HG02588 (cell line): ENCODE measurements around the gene RDH12.
"Not testable (repeated sequence)": the region's sequence is repeated elsewhere in the genome, so short reads cannot be mapped to it uniquely, and the experiment has no call there.

Experiments
- ATAC-seq: cut with Tn5 transposase; IDR thresholded peaks from one replicate; pipeline ENCODE4 v1.9.1; 2021; ENCODE audit warnings: mild to moderate bottlenecking, moderate library complexity; ENCODE audit not compliant: unreplicated experiment

RDH12 gene

DNA sequence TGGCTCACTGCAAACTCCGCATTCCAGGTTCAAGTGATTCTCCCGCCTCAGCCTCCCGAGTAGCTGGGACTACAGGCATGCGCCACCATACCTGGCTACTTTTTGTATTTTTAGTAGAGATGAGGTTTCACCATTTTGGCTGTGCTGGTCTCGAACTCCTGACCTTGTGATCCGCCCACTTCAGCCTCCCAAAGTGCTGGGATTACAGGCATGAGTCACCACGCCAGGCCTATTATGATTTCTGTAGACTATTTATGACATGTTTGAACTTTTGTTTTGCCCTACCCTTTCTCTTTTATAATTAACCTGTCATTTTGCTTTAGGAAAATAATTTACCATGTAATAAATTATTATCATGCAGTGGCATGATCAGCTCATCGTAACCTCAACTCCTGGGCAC, at the start of gene RDH12:
Gene RDH12, plus strand, starts transcription at position 395 of the 400 bp plus-strand sequence. CDS start 20,757 bp downstream, outside the sequence.
- not testable (repeated sequence) for ATAC-seq

DNA sequence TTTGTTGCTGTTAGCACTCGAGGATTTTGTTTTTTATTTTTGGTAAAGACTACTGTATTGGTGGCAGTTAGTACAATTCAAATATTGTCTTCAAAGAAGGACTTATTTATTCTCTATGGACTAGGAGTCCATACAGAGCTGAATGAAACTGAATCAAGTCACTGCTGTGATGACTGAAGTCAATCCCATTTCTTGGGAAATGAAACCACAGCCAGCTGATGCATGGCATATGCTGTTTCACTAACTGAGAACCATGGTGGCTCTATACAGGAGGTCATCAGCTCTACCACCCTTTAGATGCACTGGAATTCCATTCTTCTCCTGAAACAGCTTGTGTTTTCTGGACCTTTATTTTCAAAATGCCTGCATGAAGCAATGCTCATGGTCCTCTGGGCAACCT, 49.5 kb upstream of the RDH12 start:
- no peak for ATAC-seq

DNA sequence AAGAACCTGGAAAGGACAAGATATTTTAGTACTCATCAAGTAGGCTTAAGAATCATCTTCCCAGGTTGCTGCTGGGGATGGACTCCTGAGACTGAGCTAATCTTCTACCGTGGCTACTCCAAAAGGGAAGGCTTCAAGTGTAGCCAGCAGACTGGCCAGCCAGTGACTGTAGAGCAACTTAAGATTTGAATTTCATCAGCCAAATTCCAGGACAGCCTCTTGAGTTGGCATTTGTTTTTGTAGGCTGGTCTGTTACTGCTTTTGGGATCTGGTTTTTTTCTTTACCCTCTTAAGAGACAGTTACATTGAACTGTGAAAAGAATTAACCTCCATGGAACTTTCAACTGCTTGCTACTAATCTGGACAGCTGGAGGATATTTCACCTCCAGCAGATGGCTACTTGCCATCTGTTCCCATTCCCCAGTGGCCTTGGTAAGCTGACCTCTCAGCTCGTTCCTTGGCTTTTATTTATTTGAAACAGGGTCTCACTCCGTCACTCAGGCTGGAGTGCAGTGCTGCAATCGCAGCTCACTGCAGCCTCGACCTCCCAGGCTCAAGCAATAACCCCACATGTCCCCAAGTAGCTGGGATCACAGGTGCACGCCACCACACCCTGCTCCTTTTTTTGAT, 47.9 kb upstream of the RDH12 start:
- ATAC-seq: no peak

GRCh38 chr14:67663633-67664032, 38.1 kb upstream of the RDH12 start:
- no peak for ATAC-seq

- no peak for ATAC-seq
These were observed 35.8 kb upstream of the RDH12 start for GRCh38 chr14:67665868-67666267.

GRCh38 chr14:67666750-67667449, 34.8 kb upstream of the RDH12 start:
- no peak for ATAC-seq

DNA sequence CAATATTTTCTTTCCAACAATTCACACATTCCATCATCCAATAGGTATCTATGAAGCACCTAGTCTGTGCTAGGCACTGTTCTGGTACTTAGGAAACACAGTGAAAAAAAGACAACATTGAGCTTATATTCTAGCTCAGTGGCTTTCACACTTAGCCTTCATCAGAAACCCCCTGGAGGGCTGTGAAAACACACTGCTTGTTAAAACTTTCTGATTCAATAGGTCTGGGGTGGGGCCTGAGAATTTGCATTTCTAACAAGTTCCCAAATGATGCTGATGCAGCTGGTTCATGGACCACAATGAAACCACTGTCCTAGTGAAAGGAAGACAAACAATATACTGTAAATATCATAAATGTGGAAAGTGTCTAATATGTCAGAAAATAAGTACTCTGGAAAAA, 33.1 kb upstream of the RDH12 start:
- ATAC-seq: no peak

GRCh38 chr14:67673451-67673850, 28.2 kb upstream of the RDH12 start:
- ATAC-seq: no peak

DNA sequence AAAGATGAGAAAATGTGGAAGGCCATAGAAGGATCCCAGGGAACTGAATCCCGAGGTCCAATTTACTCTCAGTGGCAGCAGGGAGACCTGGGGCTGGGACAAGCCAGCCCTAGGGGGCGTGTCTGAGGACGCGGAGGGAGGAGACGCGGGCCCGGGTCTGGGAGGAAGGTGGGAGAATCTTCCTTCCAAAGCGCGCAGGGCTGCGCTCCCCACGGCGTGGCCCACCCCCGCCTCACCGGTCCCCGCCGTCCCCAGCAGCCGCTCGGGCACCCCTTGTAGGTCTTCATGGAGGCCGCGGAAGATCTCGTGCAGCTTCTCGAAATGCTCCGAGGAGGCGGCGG, 27.6 kb upstream of the RDH12 start:
- ATAC-seq: peak; percentile 53

DNA sequence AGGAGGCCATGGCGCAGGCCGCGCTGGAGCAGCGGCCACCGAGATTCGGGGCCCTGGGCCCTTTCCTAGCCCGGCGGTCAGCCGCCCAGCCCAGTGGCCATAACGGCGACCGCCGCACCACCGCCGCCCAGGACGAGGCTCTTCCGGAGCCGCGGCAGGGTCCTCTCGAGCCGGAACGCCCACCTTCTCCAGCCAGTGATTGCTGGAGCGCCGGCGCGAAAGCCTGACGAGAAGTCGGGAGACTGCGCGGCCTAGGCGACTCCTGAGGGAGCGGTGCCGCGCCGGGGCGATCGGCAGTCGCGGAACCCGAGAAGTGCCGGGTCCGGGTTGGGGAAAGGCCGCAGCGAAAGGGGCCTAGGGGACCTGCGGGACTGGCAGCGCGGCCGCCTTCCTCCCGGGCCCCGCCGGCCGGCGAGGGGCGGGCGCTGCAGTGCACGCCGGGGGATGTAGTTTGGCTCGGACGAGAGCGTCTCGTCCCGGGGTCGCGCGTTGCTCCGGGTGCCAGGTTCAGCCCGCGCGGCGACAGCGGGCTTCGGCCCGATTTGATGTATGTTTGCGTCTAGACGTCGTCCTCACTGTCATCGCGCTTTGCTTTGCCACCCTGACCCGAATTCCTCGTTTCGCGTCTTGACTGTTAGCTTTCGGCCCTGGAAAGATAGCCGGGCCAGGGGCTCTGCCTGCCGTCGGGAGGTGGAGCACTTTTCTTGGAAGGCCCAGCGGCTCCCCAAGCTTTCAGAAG, 27.0 kb upstream of the RDH12 start, which contains the start of gene VTI1B:
Gene VTI1B, minus strand, starts transcription at position 153 of the 739 bp plus-strand sequence. Its CDS starts 143 bp downstream, at position 10.
- peak; percentile 87 for ATAC-seq

- ATAC-seq: no peak
These were observed 26.5 kb upstream of the RDH12 start for GRCh38 chr14:67675219-67675582.

DNA sequence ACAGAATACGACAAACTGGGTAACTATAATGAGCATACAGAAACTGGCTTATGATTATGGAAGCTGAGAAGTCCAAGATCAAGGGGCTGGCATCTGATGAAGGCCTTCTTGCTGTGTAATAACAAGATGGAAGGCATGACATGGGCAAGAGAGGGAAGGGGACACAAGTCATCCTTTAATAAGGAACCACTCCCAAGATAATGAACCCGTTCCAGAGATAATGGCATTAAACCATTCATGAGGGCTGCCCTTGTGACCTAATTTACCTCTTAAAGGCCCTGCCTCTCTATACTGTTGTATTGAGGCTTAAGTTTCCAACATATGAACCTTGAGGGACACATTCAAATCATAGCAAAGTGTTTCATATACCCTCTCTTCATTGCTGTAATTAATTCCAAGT, 22.7 kb upstream of the RDH12 start:
- no peak for ATAC-seq

GRCh38 chr14:67680121-67680602, 21.5 kb upstream of the RDH12 start:
- peak; percentile 95 for ATAC-seq

GRCh38 chr14:67680941-67681340, 20.7 kb upstream of the RDH12 start:
- no peak for ATAC-seq

GRCh38 chr14:67683842-67684241, 17.8 kb upstream of the RDH12 start:
- ATAC-seq: no peak

DNA sequence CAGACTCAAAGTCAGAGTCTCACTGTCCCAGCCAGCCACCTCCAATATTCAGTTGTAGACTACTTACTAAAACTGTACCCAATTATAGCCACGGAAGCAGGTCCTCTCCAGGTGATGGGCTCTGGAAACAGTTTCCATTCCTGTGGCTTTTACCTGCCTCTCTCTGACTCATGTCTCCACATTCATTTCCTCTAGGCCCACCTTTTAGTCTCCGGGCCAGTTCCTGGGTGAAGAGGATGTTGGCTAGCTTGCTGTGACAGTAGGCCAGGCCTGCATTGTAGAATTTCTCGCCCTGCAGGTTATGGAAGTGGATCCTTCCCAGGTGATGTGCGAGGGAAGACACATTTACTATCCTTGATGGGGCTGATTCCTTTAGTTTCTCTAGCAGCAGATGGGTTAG, 11.7 kb upstream of the RDH12 start:
- no peak for ATAC-seq

- ATAC-seq: peak; percentile 87
These were observed 6.8 kb upstream of the RDH12 start for GRCh38 chr14:67694791-67695393.

DNA sequence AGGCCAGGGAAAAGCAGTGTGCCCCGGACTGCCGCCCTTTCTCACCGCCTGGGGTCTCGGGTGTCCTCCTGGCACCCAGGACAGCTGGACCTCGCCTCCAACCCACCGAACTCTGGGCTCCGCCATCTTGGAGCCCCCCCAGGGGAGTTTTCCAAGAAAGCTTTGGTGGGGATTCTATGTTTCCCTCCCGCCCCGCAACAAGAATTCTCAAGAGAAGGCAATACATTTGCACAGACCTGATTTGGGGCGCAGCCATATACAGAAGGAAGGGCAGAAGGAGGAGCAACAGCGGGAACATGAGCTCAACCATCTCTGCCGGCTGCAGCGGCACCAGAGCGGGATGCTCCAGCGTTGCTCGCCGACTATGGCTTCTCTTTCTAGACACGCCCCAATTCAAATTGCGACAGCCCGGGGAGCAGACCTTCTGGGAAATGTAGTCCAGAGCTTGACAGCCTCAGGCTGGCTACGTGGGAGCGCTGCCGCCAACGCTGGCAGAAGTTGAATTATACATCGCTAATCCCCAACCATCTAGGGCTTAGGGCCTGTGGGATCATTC, 6.2 kb upstream of the RDH12 start, which contains the start of gene RDH11:
Gene RDH11, minus strand, starts transcription at position 371 of the 556 bp plus-strand sequence. Its CDS starts 61 bp downstream, at position 310.
- peak; percentile 83 for ATAC-seq

DNA sequence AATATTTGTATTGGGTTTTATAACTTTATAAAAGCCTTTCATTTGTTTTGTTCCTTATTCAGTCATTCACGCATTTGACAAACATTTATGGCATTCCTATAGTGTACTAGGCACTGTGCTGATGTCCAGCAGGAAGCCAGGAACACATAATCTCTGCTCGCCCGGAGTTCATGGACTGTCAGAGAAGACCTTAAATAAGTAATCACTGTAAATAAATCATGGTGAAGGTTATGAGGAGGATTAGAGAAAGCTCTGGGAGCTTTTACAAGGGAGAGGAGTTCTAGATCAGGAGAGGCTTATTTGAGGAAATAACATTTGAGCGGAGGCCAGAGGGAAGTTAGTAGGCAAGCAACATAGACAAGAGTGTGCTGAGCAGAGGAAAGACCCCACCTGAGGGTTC, 4.7 kb upstream of the RDH12 start:
- no peak for ATAC-seq

DNA sequence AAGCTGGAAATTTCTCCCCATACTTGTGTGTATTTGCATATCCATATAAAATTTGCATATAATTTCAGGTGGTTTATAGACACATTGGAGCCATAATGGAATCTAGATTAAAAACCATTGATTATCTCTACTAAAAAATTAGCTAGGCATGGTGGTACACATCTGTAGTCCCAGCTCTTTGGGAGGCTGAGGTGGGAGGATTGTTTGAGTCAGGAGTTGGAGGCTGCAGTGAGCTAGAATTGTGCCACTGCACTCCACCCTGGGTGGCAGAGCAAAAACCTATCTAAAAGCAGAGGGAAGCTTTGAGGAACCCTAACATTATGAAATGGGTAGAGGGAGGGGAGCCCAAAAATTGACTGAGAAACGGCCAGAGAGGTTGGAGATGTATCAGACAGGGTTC, 3.5 kb upstream of the RDH12 start:
- no peak for ATAC-seq

DNA sequence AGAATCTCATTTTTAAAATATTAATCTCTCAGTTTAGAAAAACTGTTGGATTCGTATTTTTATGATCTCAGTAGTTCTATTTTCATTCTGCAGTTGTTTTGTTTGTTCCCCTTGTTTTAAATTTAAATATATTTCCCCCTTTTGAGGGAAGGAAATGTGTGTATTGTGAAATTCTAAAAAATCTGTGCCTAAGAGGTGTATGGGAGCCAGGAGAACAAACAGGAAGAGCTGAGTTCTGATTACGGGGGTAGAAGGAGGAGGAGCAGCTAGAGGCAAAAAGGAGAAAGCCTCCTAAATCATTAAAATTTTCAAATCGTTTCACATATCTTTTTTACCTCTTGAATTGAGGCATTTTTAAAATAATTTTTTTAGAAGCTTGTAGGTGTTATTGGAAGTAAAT, 2.3 kb downstream of the RDH12 start:
- ATAC-seq: no peak
